ENCODE results near the gene SF3B2.
"Not testable (repeated sequence)": the region's sequence is repeated elsewhere in the genome, so short reads cannot be mapped to it uniquely, and the experiment has no call there.

SF3B2 gene

GRCh38 chr11:66078949-66079348, 26.8 kb downstream of the SF3B2 start:
- DNase-seq = not testable (repeated sequence)

- peak in 3 of 4 experiments; percentile 13 to 59 (median 56) for DNase-seq
Measured at GRCh38 chr11:66080055-66080817, 28.1 kb downstream of the SF3B2 start.

- DNase-seq = peak in 3 of 4 experiments; percentile 27 to 66 (median 58)
Measured at GRCh38 chr11:66081505-66081904, 29.3 kb downstream of the SF3B2 start.

GRCh38 chr11:66082946-66083698, 31.0 kb downstream of the SF3B2 start:
- DNase-seq = no peak

GRCh38 chr11:66083767-66084166, 31.6 kb downstream of the SF3B2 start:
- no peak for DNase-seq

- no peak for DNase-seq
Measured at GRCh38 chr11:66084821-66085475, 32.8 kb downstream of the SF3B2 start.

- DNase-seq = no peak
Measured at GRCh38 chr11:66087148-66087908, 35.2 kb downstream of the SF3B2 start.

GRCh38 chr11:66089067-66089466, 36.9 kb downstream of the SF3B2 start:
- no peak for DNase-seq

- no peak for DNase-seq
Measured at GRCh38 chr11:66090288-66090687, 38.1 kb downstream of the SF3B2 start.

GRCh38 chr11:66092125-66092524, 40.0 kb downstream of the SF3B2 start:
- not testable (repeated sequence) for DNase-seq

- not testable (repeated sequence) for DNase-seq
Measured at GRCh38 chr11:66099746-66100145, 47.6 kb downstream of the SF3B2 start.

GRCh38 chr11:66100272-66101065, 48.3 kb downstream of the SF3B2 start:
- DNase-seq = peak in 2 of 4 experiments; percentile 30 to 34

- DNase-seq = no peak
Measured at GRCh38 chr11:66101066-66101464, 48.9 kb downstream of the SF3B2 start.

- no peak for DNase-seq
Measured at GRCh38 chr11:66104057-66104638, 52.0 kb downstream of the SF3B2 start.

GRCh38 chr11:66106786-66107599, 54.8 kb downstream of the SF3B2 start:
- DNase-seq = no peak

GRCh38 chr11:66107600-66108510, 55.7 kb downstream of the SF3B2 start:
- no peak for DNase-seq

GRCh38 chr11:66109294-66109693, 57.1 kb downstream of the SF3B2 start:
- no peak for DNase-seq

- DNase-seq = no peak
Measured at GRCh38 chr11:66111158-66111557, 59.0 kb downstream of the SF3B2 start.

GRCh38 chr11:66112041-66112491, 59.9 kb downstream of the SF3B2 start:
- no peak for DNase-seq

All from activated CD4-positive, CD25-positive, alpha-beta regulatory T cell (primary cell).